ENCODE measurements around the gene NCBP3. TPM values are rescaled to one million over a fixed set of nuclear protein-coding genes. Genes with fewer than 3 reads are reported as not detected.
A peak's percentile ranks its signal among the peaks of the same experiment; 100 is the strongest.

Gene NCBP3
- total and polyA plus RNA-seq, 9 of the 15 experiments (the other 6 are each of a cell fraction or from before 2014, with no cell fraction given) = 3.1 to 25.5 (median 20.5) TPM

- TF ChIP-seq KDM4B (IDR thresholded peaks at IDR 0.05; ENCODE audit: borderline replicate concordance in 2 of 2, low read depth in 1 of 2) (no peak), ZNF584 (CRISPR knock-in tag; IDR thresholded peaks at IDR 0.05; ENCODE audit: low read depth) (no peak), MECOM (CRISPR knock-in tag; IDR thresholded peaks at IDR 0.05) (no peak), NCOA2 (IDR thresholded peaks at IDR 0.05; ENCODE audit: partially characterized antibody in 2 of 2) (no peak)
Observed at GRCh38 chr17:3827124-3827773, 18.8 kb downstream of the NCBP3 start (continued).

DNA sequence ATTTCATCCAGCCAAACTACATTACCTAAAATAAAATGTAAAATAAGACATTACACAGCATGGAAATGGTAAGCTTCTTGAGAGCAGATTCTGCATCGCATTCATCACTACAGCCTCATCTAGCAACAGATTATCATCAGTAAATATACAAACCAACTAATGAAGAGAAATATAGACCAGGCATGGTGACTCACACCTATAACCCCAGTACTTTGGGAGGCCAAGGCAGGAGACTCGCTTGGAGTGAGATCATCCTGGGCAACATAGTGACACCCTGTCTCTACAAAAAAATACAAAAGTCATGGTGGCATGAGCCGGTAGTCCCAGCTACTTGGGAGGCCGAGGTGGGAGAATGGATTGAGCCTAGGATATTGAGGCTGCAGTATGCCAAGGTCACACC lies 19.9 kb downstream of the NCBP3 start:
- no peak overlapping the region for H3K27ac ChIP-seq (ENCODE audit: extremely low read depth, low read depth, low read length)
- no peak overlapping the region for H3K4me3 ChIP-seq
- H2AFZ ChIP-seq (ENCODE audit: low read depth, low read length) = no peak overlapping the region
- H3K9me1 ChIP-seq (ENCODE audit: control insufficient read depth, insufficient read depth, low read length) = no peaks in the 10 kb centered on the region
- no peaks in the 10 kb centered on the region for H3K27me3 ChIP-seq (ENCODE audit: control insufficient read depth in 2 of 2, insufficient read depth in 2 of 2, low read length in 2 of 2)
- intact Hi-C loops (cut with micrococcal nuclease) (loop anchor here (2.0 kb wide), 1 partner anchor 143 kb away; no protein-coding TSS in a partner anchor), in situ Hi-C loops (cut with MboI) (no loop called here)
- TF ChIP-seq, protein P1, sequence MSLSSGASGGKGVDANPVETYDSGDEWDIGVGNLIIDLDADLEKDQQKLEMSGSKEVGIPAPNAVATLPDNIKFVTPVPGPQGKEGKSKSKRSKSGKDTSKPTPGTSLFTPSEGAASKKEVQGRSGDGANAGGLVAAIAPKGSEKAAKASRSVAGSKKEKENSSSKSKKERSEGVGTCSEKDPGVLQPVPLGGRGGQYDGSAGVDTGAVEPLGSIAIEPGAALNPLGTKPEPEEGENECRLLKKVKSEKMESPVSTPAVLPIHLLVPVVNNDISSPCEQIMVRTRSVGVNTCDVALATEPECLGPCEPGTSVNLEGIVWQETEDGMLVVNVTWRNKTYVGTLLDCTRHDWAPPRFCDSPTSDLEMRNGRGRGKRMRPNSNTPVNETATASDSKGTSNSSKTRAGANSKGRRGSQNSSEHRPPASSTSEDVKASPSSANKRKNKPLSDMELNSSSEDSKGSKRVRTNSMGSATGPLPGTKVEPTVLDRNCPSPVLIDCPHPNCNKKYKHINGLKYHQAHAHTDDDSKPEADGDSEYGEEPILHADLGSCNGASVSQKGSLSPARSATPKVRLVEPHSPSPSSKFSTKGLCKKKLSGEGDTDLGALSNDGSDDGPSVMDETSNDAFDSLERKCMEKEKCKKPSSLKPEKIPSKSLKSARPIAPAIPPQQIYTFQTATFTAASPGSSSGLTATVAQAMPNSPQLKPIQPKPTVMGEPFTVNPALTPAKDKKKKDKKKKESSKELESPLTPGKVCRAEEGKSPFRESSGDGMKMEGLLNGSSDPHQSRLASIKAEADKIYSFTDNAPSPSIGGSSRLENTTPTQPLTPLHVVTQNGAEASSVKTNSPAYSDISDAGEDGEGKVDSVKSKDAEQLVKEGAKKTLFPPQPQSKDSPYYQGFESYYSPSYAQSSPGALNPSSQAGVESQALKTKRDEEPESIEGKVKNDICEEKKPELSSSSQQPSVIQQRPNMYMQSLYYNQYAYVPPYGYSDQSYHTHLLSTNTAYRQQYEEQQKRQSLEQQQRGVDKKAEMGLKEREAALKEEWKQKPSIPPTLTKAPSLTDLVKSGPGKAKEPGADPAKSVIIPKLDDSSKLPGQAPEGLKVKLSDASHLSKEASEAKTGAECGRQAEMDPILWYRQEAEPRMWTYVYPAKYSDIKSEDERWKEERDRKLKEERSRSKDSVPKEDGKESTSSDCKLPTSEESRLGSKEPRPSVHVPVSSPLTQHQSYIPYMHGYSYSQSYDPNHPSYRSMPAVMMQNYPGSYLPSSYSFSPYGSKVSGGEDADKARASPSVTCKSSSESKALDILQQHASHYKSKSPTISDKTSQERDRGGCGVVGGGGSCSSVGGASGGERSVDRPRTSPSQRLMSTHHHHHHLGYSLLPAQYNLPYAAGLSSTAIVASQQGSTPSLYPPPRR (CRISPR knock-in tag; IDR thresholded peaks at IDR 0.05; ENCODE audit: borderline replicate concordance) = no peak
- TF ChIP-seq ATF3 (IDR thresholded peaks at IDR 0.05) = 0 out of 2 replicates have a peak, but pooled peaks have one; percentile 15
- TF ChIP-seq ATF3 (CRISPR knock-in tag; conservative IDR thresholded peaks at IDR 0.05) = no peak
- WGBS (ENCODE audit: insufficient coverage, low coverage, missing lambda C conversion rate) = 78% methylated on average over 3 of the region's 4 CpGs
- H4K20me1 ChIP-seq (replicated peaks; ENCODE audit: control insufficient read depth, insufficient read depth, low read length) = no peaks in the 10 kb centered on the region
- no peaks in the 10 kb centered on the region for H3K4me1 ChIP-seq (replicated peaks in 1 of 2; ENCODE audit: control insufficient read depth in 2 of 2, insufficient read depth in 2 of 2, low read length in 2 of 2)
- peaks cover 66% of the 10 kb centered on the region for H3K36me3 ChIP-seq (ENCODE audit: control insufficient read depth, insufficient read depth, low read length)
- DNase-seq (ENCODE audit: extremely low read depth in 1 of 4, low spot score in 3 of 4) = no peak
- H3K9me3 ChIP-seq (replicated peaks; ENCODE audit: control insufficient read depth, insufficient read depth, low read depth, low read length) = no peaks in the 10 kb centered on the region
- ChIA-PET POLR2A (no interaction called here), CTCF (ENCODE audit: low intra/inter-chr PET ratio) (no interaction called here)
- no TSS peak for BruUV-seq (replicated peaks)
- H3K79me2 ChIP-seq (ENCODE audit: control insufficient read depth, insufficient read depth, low read length) = no peaks in the 10 kb centered on the region
- no peak overlapping the region for H3K9ac ChIP-seq (ENCODE audit: insufficient read depth in 1 of 2, low read depth in 2 of 2, low read length in 2 of 2)
- FAIRE-seq = no peak
- no peak overlapping the region for H3K4me2 ChIP-seq (ENCODE audit: insufficient read depth, low read length)
- no peak for ATAC-seq
